Caco-2 (cell line): ENCODE measurements around the gene TRPT1. TPM values are rescaled to one million over a fixed set of nuclear protein-coding genes. Genes with fewer than 3 reads are reported as not detected.

Experiments
- BruUV-seq: library from RNA; stranded (reverse); fragments of 400-500 nt; replicated peaks from 2 replicates; lab custom pipeline; 2021; lab: Mats Ljungman, UMichigan
- CTCF ChIA-PET: fragments of 300-600 bp; sonication (Branson Sonifier 250); formaldehyde crosslinking; loops from one replicate; lab custom pipeline; 2022; ENCODE audit warnings: antibody characterized with exemption; lab: Charles Lee
- POLR2A ChIA-PET: fragments of 300-600 bp; sonication (Branson Sonifier 250); formaldehyde crosslinking; loops from one replicate; lab custom pipeline; 2022; ENCODE audit warnings: antibody characterized with exemption; lab: Charles Lee
- DNase-seq, 2 experiments: peaks; one replicate each; pipeline versions ENCODE4 v3.0.0 to v3.0.0-alpha.2; 2020 to 2022
- H3K27me3 ChIP-seq: replicated peaks from 2 replicates; pipeline ENCODE4 v1.6.0; 2011; ENCODE audit warnings: low read length; ENCODE audit not compliant: control insufficient read depth, insufficient read depth
- H3K36me3 ChIP-seq: 2 replicates; pipeline ENCODE4 v1.5.1; 2011; ENCODE audit warnings: low read length; ENCODE audit not compliant: control insufficient read depth, insufficient read depth
- H3K4me1 ChIP-seq: fragments of 250-450 bp; sonication (Bioruptor Pico); 2 replicates; pipeline ENCODE4 v1.5.1; 2020; ENCODE audit warnings: mild to moderate bottlenecking
- H3K4me3 ChIP-seq: 2 replicates; pipeline ENCODE4 v1.5.1; 2011; ENCODE audit warnings: low read depth, mild to moderate bottlenecking, control low read depth, low read length
- H3K9me3 ChIP-seq: fragments of 250-450 bp; sonication (Bioruptor Pico); 2 replicates; pipeline ENCODE4 v1.5.1; 2020; ENCODE audit warnings: mild to moderate bottlenecking, moderate library complexity
- H3K27ac Mint-ChIP-seq: one replicate; pipeline ENCODE4 v1.8.0; 2022; ENCODE audit warnings: mixed read lengths; ENCODE audit not compliant: unreplicated experiment
- H3K27me3 Mint-ChIP-seq: one replicate; pipeline ENCODE4 v1.8.0; 2022; ENCODE audit warnings: mixed read lengths; ENCODE audit not compliant: insufficient read depth, unreplicated experiment
- H3K36me3 Mint-ChIP-seq: one replicate; pipeline ENCODE4 v1.8.0; 2022; ENCODE audit warnings: mild to moderate bottlenecking, mixed read lengths; ENCODE audit not compliant: insufficient read depth, unreplicated experiment
- H3K4me1 Mint-ChIP-seq: one replicate; pipeline ENCODE4 v1.8.0; 2022; ENCODE audit warnings: low read depth, mixed read lengths; ENCODE audit not compliant: unreplicated experiment
- H3K4me3 Mint-ChIP-seq: one replicate; pipeline ENCODE4 v1.8.0; 2022; ENCODE audit warnings: mild to moderate bottlenecking, moderate library complexity, mixed read lengths; ENCODE audit not compliant: unreplicated experiment
- H3K9me3 Mint-ChIP-seq: one replicate; pipeline ENCODE4 v1.8.0; 2022; ENCODE audit warnings: mixed read lengths; ENCODE audit not compliant: unreplicated experiment
- intact Hi-C: fragments of 100-400 bp; cut with micrococcal nuclease; formaldehyde crosslinking; loops from one replicate; pipeline ENCODE4 v1.10.0; 2022; ENCODE audit not compliant: unreplicated experiment
- total RNA-seq: library from RNA; stranded (reverse); gene quantifications from 2 replicates; pipeline ENCODE4 v1.2.3, GENCODE V29; 2022
- TF ChIP-seq, protein P1 (sequence below), 2 experiments: fragments of 200-600 bp in 1 of 2; IDR thresholded peaks; 1 replicate in 1 of 2; 2 replicates in 1 of 2; pipeline versions ENCODE4 v1.5.1 to v1.8.0; 2011 to 2022; ENCODE audit warnings: antibody characterized with exemption in 1 of 2, control low read depth in 1 of 2, inconsistent platforms in 1 of 2, low read depth in 1 of 2, low read length in 1 of 2, mild to moderate bottlenecking in 1 of 2, moderate library complexity in 1 of 2; ENCODE audit not compliant: insufficient read depth in 1 of 2, severe bottlenecking in 1 of 2, unreplicated experiment in 1 of 2

The TRPT1 gene
- total RNA-seq, 1 experiment from 2014 or later, result 32.1 TPM

DNA sequence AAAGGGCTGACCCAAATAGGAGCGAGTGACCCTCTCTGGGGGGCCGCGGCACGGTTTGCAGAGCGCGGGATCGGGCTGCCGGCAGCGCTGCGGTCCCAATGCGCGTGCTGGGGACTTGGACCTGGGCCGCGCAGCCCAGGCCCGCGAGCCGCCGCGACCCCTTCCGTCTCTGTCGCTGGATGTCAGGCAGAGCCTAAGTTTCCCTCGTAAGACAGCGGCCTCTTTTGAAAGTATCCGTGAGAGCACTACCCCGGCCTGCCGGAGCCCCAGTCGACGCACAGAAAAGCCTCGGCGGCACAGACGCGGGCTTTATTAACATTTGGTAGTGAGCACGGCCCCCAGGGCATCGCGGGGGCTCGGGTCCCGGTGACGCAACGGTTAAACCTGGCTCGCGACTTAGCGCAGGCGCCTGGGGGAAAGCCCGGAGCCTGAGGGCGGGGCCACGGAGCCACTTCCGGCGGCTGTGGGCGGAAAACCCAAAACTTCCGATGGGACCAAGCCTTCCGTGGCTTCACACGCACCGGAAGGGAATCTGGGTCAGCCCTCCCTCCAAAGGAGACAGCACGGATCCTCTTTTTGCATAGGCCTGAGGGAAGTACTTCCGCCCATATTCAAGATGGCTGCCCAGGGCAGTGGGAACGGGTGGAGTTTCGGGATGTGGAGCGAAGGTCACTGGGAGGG lies 43.7 kb upstream of the TRPT1 start:
- H3K9me3 Mint-ChIP-seq, result no peaks in the 10 kb centered on the region
- H3K4me3 Mint-ChIP-seq, result peak overlapping the region; percentile 89
- peaks cover 17% of the 10 kb centered on the region for H3K4me1 Mint-ChIP-seq
- intact Hi-C loops, result loop anchor here (1.0 to 5.0 kb wide), 5 partner anchors 15 to 88 kb away; partner anchors contain the start of genes BAD, ESRRA, PLCB3 and RPS6KA4
- no TSS peak for BruUV-seq
- peak overlapping the region; percentile 85 for H3K4me3 ChIP-seq
- H3K27ac Mint-ChIP-seq, result peak overlapping the region; percentile 95
- H3K36me3 Mint-ChIP-seq, result peaks cover 73% of the 10 kb centered on the region
- no peaks in the 10 kb centered on the region for H3K27me3 ChIP-seq
- peak; percentile 99 for DNase-seq
- POLR2A ChIA-PET, result interaction anchor here (0.6 to 3.5 kb wide), 8 partner anchors 15 to 99 kb away, joined by 4 to 22 read pairs (median 8); partner anchors contain the start of genes BAD, ESRRA, FKBP2 and PPP1R14B
- TF ChIP-seq, protein P1, sequence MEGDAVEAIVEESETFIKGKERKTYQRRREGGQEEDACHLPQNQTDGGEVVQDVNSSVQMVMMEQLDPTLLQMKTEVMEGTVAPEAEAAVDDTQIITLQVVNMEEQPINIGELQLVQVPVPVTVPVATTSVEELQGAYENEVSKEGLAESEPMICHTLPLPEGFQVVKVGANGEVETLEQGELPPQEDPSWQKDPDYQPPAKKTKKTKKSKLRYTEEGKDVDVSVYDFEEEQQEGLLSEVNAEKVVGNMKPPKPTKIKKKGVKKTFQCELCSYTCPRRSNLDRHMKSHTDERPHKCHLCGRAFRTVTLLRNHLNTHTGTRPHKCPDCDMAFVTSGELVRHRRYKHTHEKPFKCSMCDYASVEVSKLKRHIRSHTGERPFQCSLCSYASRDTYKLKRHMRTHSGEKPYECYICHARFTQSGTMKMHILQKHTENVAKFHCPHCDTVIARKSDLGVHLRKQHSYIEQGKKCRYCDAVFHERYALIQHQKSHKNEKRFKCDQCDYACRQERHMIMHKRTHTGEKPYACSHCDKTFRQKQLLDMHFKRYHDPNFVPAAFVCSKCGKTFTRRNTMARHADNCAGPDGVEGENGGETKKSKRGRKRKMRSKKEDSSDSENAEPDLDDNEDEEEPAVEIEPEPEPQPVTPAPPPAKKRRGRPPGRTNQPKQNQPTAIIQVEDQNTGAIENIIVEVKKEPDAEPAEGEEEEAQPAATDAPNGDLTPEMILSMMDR (IDR thresholded peaks at IDR 0.05; ENCODE audit: insufficient read depth in 1 of 2, low read depth in 1 of 2, low read length in 1 of 2, severe bottlenecking in 1 of 2, unreplicated experiment in 1 of 2), result no peak
- H3K9me3 ChIP-seq, result no peaks in the 10 kb centered on the region
- peaks cover 21% of the 10 kb centered on the region for H3K4me1 ChIP-seq
- H3K27me3 Mint-ChIP-seq, result no peaks in the 10 kb centered on the region
- CTCF ChIA-PET, result interaction anchor here (0.7 to 3.8 kb wide), 9 partner anchors 9 to 85 kb away, joined by 3 to 34 read pairs (median 12); partner anchors contain the start of genes BAD, CATSPERZ, GPR137 and PLCB3
- peaks cover 2% of the 10 kb centered on the region for H3K36me3 ChIP-seq

DNA sequence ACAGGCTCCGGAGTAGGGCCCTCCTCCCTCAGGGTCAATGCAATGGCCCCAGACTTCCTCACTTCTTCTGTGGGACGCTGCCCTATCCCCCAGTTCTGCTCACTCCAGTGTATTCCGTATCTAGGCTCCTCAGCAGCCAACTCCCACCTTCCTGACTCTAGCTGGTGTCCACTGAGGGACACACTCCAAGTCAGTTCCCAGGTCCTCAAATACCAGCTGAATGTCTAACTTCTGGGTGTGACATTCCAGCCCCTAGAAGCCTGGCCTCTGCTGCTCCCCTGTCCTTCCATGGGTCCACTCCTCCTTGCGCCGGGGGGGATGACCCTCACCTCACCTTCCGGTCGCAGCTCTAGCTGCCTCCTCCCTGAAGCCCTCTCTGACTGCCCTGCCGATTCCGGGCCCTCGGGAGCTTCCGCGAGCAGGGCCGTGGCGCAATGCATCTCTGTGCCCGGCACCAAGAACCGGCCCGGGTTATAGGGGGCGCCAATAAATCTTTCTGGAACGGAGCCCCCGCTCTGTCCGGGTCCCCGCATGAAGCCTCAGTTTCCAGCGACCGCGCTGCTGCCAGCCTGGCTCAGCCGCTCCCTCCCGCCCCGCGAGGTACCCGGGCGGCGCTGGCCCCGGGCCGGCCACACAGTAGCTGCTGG lies 43.0 kb upstream of the TRPT1 start:
- H3K9me3 ChIP-seq, result no peaks in the 10 kb centered on the region
- ChIA-PET POLR2A (interaction anchor here (1.3 to 3.5 kb wide), 6 partner anchors 16 to 84 kb away, joined by 4 to 22 read pairs (median 9); partner anchors contain the start of genes BAD, ESRRA, FKBP2 and PPP1R14B), CTCF (interaction anchor here (2.0 to 3.8 kb wide), 5 partner anchors 15 to 86 kb away, joined by 12 to 29 read pairs (median 15); partner anchors contain the start of genes BAD, CATSPERZ, GPR137 and PLCB3)
- peaks cover 17% of the 10 kb centered on the region for H3K4me1 Mint-ChIP-seq
- peak overlapping the region; percentile 85 for H3K4me3 ChIP-seq
- intact Hi-C loops, result no loop called here
- H3K4me1 ChIP-seq, result peaks cover 21% of the 10 kb centered on the region
- no peaks in the 10 kb centered on the region for H3K9me3 Mint-ChIP-seq
- TSS peak; percentile 55 for BruUV-seq
- peaks cover 75% of the 10 kb centered on the region for H3K36me3 Mint-ChIP-seq
- H3K27me3 ChIP-seq, result no peaks in the 10 kb centered on the region
- peak overlapping the region; percentile 89 for H3K4me3 Mint-ChIP-seq
- peaks cover 4% of the 10 kb centered on the region for H3K36me3 ChIP-seq
- H3K27ac Mint-ChIP-seq, result peak overlapping the region; percentile 95
- peak; percentile 62 to 67 for DNase-seq
- TF ChIP-seq, protein P1 (IDR thresholded peaks at IDR 0.05; ENCODE audit: insufficient read depth in 1 of 2, low read depth in 1 of 2, low read length in 1 of 2, severe bottlenecking in 1 of 2, unreplicated experiment in 1 of 2), result no peak
- H3K27me3 Mint-ChIP-seq, result no peaks in the 10 kb centered on the region
